Activated CD8-positive, alpha-beta T cell treated with anti-CD3 and anti-CD28 coated beads for 36 hours (primary cell): Measurements from ENCODE around the gene ITPR3. TPM values are rescaled to one million over a fixed set of nuclear protein-coding genes. Genes with fewer than 3 reads are reported as not detected.

ENCODE experiments used
- ATAC-seq: fragments of 200-7000 bp; cut with Tn5 transposase; one replicate; pipeline ENCODE4 v1.10.0; 2021; ENCODE audit warnings: mild to moderate bottlenecking, moderate library complexity
- CTCF ChIA-PET: fragments of 350-600 bp; sonication (Branson Sonifier 250); formaldehyde crosslinking; loops from one replicate; lab custom pipeline; 2021; ENCODE audit warnings: antibody characterized with exemption; lab: Charles Lee
- POLR2A ChIA-PET: fragments of 350-600 bp; sonication (Branson Sonifier 250); formaldehyde crosslinking; loops from one replicate; lab custom pipeline; 2021; ENCODE audit warnings: antibody characterized with exemption; lab: Charles Lee
- DNase-seq: peaks from one replicate; pipeline ENCODE4 v3.0.0-alpha.2; 2020
- H3K27ac Mint-ChIP-seq: one replicate; pipeline ENCODE4 v1.8.0; 2021; ENCODE audit warnings: mild to moderate bottlenecking, mixed read lengths
- H3K27me3 Mint-ChIP-seq: one replicate; pipeline ENCODE4 v1.8.0; 2021; ENCODE audit warnings: mixed read lengths
- H3K36me3 Mint-ChIP-seq: one replicate; pipeline ENCODE4 v1.8.0; 2021; ENCODE audit warnings: low read depth, mixed read lengths
- H3K4me1 Mint-ChIP-seq: one replicate; pipeline ENCODE4 v1.8.0; 2021; ENCODE audit warnings: low read depth, mixed read lengths
- H3K4me3 Mint-ChIP-seq: one replicate; pipeline ENCODE4 v1.8.0; 2021; ENCODE audit warnings: mild to moderate bottlenecking, moderate library complexity, mixed read lengths
- H3K9me3 Mint-ChIP-seq: one replicate; pipeline ENCODE4 v1.8.0; 2021; ENCODE audit warnings: mixed read lengths
- intact Hi-C: fragments of 100-400 bp; cut with micrococcal nuclease; formaldehyde crosslinking; loops from one replicate; pipeline ENCODE4 v1.10.0; 2022
- total RNA-seq, 2 experiments: library from RNA; stranded (reverse); gene quantifications; one replicate each; pipeline ENCODE4 v1.2.3, GENCODE V29; 2021
- TF ChIP-seq, protein P1 (sequence below): fragments of 200-600 bp; IDR thresholded peaks from one replicate; pipeline ENCODE4 v1.8.0; 2022; ENCODE audit warnings: antibody characterized with exemption, mild to moderate bottlenecking

Gene ITPR3
- total RNA-seq, 2 experiments from 2014 or later, result 36.6 to 38.0 TPM

DNA sequence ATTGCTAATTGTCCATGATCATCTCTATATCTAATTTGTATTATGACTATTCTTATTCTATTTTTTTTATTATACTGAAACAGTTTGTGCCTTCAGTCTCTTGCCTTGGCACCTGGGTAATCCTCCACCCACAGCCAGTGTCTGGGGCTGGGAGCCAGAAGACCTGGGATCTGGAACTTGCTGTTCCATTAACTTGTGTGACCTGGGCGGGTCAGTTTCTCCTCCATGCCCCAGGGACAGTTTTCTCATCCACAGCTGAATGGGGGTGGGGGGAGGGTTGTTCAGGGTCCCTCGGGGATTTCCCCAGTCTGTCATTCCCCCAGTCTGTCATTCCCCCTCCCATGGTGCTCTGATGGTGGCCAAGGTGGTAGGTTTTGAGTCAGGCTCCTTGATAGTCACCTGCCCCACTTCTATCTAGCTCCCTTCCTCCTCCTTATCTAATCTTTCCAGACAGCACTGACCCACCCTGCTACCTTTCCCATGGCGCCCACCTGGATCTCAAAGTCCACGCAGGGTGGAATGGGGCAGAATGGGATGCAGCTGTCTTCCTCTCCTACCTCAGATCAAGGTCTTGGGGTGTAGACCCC, 10.9 kb downstream of the ITPR3 start:
- intact Hi-C loops, result no loop called here
- Mint-ChIP-seq H3K4me1 (peaks cover 50% of the 10 kb centered on the region), H3K4me3 (no peak overlapping the region), H3K27me3 (no peaks in the 10 kb centered on the region), H3K27ac (no peak overlapping the region), H3K9me3 (no peaks in the 10 kb centered on the region), H3K36me3 (peaks cover 16% of the 10 kb centered on the region)
- CTCF ChIA-PET, result interaction anchor here (1.0 to 2.2 kb wide), 9 partner anchors 10 to 68 kb away, joined by 3 to 13 read pairs (median 5); partner anchors contain the start of gene ITPR3
- DNase-seq, result no peak
- ATAC-seq, result no peak
- TF ChIP-seq, protein P1, sequence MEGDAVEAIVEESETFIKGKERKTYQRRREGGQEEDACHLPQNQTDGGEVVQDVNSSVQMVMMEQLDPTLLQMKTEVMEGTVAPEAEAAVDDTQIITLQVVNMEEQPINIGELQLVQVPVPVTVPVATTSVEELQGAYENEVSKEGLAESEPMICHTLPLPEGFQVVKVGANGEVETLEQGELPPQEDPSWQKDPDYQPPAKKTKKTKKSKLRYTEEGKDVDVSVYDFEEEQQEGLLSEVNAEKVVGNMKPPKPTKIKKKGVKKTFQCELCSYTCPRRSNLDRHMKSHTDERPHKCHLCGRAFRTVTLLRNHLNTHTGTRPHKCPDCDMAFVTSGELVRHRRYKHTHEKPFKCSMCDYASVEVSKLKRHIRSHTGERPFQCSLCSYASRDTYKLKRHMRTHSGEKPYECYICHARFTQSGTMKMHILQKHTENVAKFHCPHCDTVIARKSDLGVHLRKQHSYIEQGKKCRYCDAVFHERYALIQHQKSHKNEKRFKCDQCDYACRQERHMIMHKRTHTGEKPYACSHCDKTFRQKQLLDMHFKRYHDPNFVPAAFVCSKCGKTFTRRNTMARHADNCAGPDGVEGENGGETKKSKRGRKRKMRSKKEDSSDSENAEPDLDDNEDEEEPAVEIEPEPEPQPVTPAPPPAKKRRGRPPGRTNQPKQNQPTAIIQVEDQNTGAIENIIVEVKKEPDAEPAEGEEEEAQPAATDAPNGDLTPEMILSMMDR, result no peak
- POLR2A ChIA-PET, result interaction anchor here (0.6 to 3.7 kb wide), 4 partner anchors 10 to 99 kb away, joined by 3 to 25 read pairs (median 3); partner anchors contain the start of gene ITPR3

DNA sequence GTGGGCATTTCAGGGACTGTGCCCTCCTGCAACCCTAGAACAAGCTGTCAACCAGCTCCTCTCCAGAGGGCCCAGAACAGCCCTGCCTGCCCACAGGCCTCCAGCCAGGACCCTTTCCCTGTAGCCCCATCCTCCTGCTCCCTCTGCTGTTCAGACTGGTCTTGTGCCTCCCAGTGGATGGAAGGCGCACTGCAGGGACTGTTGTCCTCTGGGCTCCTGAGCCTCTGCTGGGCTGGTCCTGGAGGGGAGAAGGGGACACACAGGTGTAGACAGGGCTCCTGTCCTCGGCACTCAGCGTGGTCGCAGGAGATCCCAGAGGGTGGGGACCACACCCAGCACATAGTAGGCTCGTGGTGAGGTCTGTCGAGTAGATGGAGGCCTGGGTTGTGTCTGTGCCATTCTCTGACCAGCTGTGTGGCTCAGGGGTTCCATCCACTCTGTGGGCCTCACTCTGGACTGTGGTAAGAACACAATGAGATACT, 11.5 kb downstream of the ITPR3 start:
- ATAC-seq (peak; percentile 71), DNase-seq (peak; percentile 73)
- peaks cover 14% of the 10 kb centered on the region for H3K36me3 Mint-ChIP-seq
- no peaks in the 10 kb centered on the region for H3K9me3 Mint-ChIP-seq
- no peak overlapping the region for H3K27ac Mint-ChIP-seq
- H3K27me3 Mint-ChIP-seq, result no peaks in the 10 kb centered on the region
- TF ChIP-seq, protein P1, result peak; percentile 82
- CTCF ChIA-PET, result interaction anchor here (1.0 to 2.2 kb wide), 9 partner anchors 11 to 68 kb away, joined by 3 to 13 read pairs (median 5); partner anchors contain the start of gene ITPR3
- H3K4me3 Mint-ChIP-seq, result peak overlapping the region; percentile 34
- POLR2A ChIA-PET, result interaction anchor here (0.6 to 3.7 kb wide), 4 partner anchors 11 to 99 kb away, joined by 3 to 25 read pairs (median 3); partner anchors contain the start of gene ITPR3
- intact Hi-C loops, result no loop called here
- peaks cover 49% of the 10 kb centered on the region for H3K4me1 Mint-ChIP-seq

DNA sequence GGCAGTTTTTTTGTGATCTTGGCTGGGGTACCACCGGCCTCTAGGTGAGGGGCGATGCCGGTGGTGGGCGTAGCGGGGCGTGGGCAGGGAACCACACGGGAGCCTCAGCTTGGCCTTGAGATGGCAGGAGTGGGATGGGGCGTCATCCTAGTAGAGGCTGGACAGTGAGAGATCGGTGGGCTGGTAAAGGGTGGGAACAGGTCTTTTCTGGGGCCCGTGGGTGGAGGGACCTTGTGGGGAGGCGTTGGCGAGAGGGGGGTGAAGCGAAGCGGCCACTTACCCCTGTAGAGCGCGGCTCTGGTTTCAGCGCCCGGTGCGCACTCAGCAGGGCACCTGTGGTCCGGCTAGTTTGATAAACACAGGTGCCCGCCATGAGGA, 12.0 kb downstream of the ITPR3 start:
- peaks cover 48% of the 10 kb centered on the region for H3K4me1 Mint-ChIP-seq
- ATAC-seq, result peak; percentile 1
- H3K9me3 Mint-ChIP-seq, result no peaks in the 10 kb centered on the region
- peak; percentile 9 for DNase-seq
- peak overlapping the region; percentile 34 for H3K4me3 Mint-ChIP-seq
- TF ChIP-seq, protein P1, result no peak
- intact Hi-C loops, result no loop called here
- H3K27ac Mint-ChIP-seq, result no peak overlapping the region
- H3K36me3 Mint-ChIP-seq, result peaks cover 14% of the 10 kb centered on the region
- POLR2A ChIA-PET, result interaction anchor here (1.2 to 3.7 kb wide), 2 partner anchors 11 to 100 kb away, joined by 3 to 25 read pairs; partner anchors contain the start of gene ITPR3
- H3K27me3 Mint-ChIP-seq, result no peaks in the 10 kb centered on the region
- CTCF ChIA-PET, result interaction anchor here (1.2 to 2.2 kb wide), 5 partner anchors 11 to 67 kb away, joined by 3 to 13 read pairs (median 8); partner anchors contain the start of gene ITPR3

DNA sequence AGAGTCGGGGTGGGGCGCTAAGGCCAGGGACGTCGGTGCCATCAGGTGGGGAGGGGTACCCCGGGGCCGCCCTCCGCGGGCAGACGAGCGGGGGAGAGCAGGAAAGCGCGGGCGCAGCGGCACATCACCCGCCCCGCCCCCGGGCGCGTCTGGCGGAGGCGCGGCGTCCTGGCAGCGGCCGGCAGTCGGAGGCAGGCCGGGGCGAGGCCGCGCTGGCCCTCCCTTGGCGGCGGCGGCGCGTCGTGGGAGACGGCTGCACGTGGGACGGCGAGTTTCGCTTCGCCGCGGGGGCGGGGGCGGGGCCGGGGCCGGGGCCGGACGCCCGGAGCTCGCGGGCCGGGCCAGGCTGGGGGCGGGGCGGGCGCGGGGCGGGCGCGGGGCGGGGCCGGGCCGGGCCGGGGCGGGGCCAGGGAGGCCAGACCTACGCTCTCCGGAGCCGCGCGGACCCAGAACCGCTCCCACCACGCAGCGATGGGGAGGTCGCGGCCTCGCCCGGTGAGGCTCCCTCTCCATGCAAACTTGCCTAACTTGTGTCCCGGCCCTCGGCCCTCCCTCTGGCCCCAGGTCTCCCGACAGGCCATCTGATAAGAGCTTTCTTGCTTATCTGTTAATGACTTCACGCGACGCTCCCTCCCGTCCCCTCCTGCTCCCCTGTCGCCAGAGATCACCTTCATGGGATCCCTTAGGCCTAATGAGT, 12.5 kb downstream of the ITPR3 start:
- peak; percentile 54 for DNase-seq
- intact Hi-C loops, result no loop called here
- H3K36me3 Mint-ChIP-seq, result peaks cover 14% of the 10 kb centered on the region
- ATAC-seq, result peak; percentile 83
- peak overlapping the region; percentile 74 for H3K4me3 Mint-ChIP-seq
- ChIA-PET CTCF (interaction anchor here (0.7 to 2.2 kb wide), 8 partner anchors 12 to 78 kb away, joined by 3 to 13 read pairs (median 5); partner anchors contain the start of genes ITPR3 and UQCC2), POLR2A (interaction anchor here (3.7 kb wide), 1 partner anchor 12 kb away, joined by 25 read pairs; the partner anchor contains the start of gene ITPR3)
- TF ChIP-seq, protein P1, result no peak
- H3K4me1 Mint-ChIP-seq, result peaks cover 46% of the 10 kb centered on the region
- H3K27me3 Mint-ChIP-seq, result no peaks in the 10 kb centered on the region
- H3K9me3 Mint-ChIP-seq, result no peaks in the 10 kb centered on the region
- H3K27ac Mint-ChIP-seq, result no peak overlapping the region
